Type B pancreatic cell (in vitro differentiated cells): Measurements from ENCODE around the gene NUB1. TPM values are rescaled to one million over a fixed set of nuclear protein-coding genes. Genes with fewer than 3 reads are reported as not detected.
A peak's percentile ranks its signal among the peaks of the same experiment; 100 is the strongest.

Source experiments
- DNase-seq: peaks from one replicate; pipeline ENCODE4 v3.0.0; 2021; ENCODE audit warnings: mixed read lengths; ENCODE audit not compliant: unreplicated experiment; ENCODE audit errors: extremely low spot score
- H3K27ac Mint-ChIP-seq: 2 replicates; pipeline ENCODE4 v1.8.0; 2021; ENCODE audit warnings: mild to moderate bottlenecking, mixed read lengths
- H3K27me3 Mint-ChIP-seq: 2 replicates; pipeline ENCODE4 v1.8.0; 2021; ENCODE audit warnings: mixed read lengths
- H3K36me3 Mint-ChIP-seq: 2 replicates; pipeline ENCODE4 v1.8.0; 2021; ENCODE audit warnings: mixed read lengths
- H3K4me1 Mint-ChIP-seq: one replicate; pipeline ENCODE4 v1.8.0; 2021; ENCODE audit warnings: mixed read lengths; ENCODE audit not compliant: unreplicated experiment
- H3K4me3 Mint-ChIP-seq: 2 replicates; pipeline ENCODE4 v1.8.0; 2021; ENCODE audit warnings: mild to moderate bottlenecking, mixed read lengths
- H3K9me3 Mint-ChIP-seq: 2 replicates; pipeline ENCODE4 v1.8.0; 2021; ENCODE audit warnings: mixed read lengths
- total RNA-seq: library from RNA; stranded (reverse); gene quantifications from 2 replicates; pipeline ENCODE4 v1.2.1, GENCODE V29; 2021; ENCODE audit warnings: low replicate concordance
- TF ChIP-seq, protein P1 (sequence below): fragments of 200-600 bp; sonication (generic); conservative IDR thresholded peaks from 2 replicates; pipeline ENCODE4 v1.5.0; 2021; ENCODE audit warnings: antibody characterized with exemption, mild to moderate bottlenecking

Gene NUB1
- total RNA-seq, 1 donor from 2014 or later: 54.3 TPM

- Mint-ChIP-seq H3K9me3 (no peaks in the 10 kb centered on the region), H3K36me3 (peaks cover 12% of the 10 kb centered on the region), H3K4me3 (no peak overlapping the region), H3K4me1 (no peaks in the 10 kb centered on the region), H3K27ac (peak overlapping the region; percentile 39), H3K27me3 (peaks cover 8% of the 10 kb centered on the region)
- DNase-seq: peak; percentile 62
- TF ChIP-seq, protein P1, sequence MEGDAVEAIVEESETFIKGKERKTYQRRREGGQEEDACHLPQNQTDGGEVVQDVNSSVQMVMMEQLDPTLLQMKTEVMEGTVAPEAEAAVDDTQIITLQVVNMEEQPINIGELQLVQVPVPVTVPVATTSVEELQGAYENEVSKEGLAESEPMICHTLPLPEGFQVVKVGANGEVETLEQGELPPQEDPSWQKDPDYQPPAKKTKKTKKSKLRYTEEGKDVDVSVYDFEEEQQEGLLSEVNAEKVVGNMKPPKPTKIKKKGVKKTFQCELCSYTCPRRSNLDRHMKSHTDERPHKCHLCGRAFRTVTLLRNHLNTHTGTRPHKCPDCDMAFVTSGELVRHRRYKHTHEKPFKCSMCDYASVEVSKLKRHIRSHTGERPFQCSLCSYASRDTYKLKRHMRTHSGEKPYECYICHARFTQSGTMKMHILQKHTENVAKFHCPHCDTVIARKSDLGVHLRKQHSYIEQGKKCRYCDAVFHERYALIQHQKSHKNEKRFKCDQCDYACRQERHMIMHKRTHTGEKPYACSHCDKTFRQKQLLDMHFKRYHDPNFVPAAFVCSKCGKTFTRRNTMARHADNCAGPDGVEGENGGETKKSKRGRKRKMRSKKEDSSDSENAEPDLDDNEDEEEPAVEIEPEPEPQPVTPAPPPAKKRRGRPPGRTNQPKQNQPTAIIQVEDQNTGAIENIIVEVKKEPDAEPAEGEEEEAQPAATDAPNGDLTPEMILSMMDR: no peak
These were observed 37.0 kb downstream of the NUB1 start for GRCh38 chr7:151378496-151379192.

GRCh38 chr7:151379193-151379520, 37.5 kb downstream of the NUB1 start:
- Mint-ChIP-seq H3K27ac (peak overlapping the region; percentile 39), H3K36me3 (peaks cover 13% of the 10 kb centered on the region), H3K4me3 (no peak overlapping the region), H3K27me3 (peaks cover 12% of the 10 kb centered on the region), H3K9me3 (no peaks in the 10 kb centered on the region), H3K4me1 (peaks cover 4% of the 10 kb centered on the region)
- DNase-seq: no peak
- TF ChIP-seq, protein P1: no peak

DNA sequence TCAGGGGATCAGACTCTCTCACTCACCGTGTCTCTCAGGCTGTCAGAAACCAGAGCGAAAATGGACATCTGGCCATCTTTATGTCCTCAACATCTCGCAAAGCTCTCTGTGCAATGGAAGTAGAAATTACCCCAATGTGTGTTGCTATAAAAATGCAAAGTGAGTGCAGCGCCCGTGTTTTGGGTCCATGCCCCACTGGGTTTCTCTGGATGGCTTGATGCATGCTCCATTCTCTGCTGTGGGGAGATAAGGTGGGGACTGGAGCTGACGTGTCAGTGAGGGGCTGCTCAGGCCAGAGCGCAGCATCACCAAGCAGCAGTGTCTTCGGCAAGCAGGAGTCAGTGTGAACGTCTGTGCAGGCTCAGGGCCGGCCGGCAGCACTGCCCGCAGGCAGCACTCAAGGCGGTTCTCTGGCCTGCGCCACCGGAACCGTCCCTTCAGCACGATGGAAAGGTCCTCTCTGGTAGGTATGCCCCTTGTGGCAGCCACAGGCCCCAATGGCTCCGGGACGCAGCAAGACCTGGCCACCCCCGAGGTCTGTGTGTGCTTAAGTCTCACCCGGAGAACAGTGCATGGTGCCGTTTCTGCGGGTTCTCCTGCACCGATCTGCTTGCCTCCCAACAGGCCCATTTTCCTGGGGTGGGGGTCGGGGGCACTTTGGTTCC, 38.1 kb downstream of the NUB1 start:
- H3K36me3 Mint-ChIP-seq: peaks cover 16% of the 10 kb centered on the region
- H3K27me3 Mint-ChIP-seq: peaks cover 15% of the 10 kb centered on the region
- DNase-seq: no peak
- no peak overlapping the region for H3K4me3 Mint-ChIP-seq
- no peaks in the 10 kb centered on the region for H3K9me3 Mint-ChIP-seq
- peaks cover 6% of the 10 kb centered on the region for H3K4me1 Mint-ChIP-seq
- TF ChIP-seq, protein P1: no peak
- no peak overlapping the region for H3K27ac Mint-ChIP-seq

DNA sequence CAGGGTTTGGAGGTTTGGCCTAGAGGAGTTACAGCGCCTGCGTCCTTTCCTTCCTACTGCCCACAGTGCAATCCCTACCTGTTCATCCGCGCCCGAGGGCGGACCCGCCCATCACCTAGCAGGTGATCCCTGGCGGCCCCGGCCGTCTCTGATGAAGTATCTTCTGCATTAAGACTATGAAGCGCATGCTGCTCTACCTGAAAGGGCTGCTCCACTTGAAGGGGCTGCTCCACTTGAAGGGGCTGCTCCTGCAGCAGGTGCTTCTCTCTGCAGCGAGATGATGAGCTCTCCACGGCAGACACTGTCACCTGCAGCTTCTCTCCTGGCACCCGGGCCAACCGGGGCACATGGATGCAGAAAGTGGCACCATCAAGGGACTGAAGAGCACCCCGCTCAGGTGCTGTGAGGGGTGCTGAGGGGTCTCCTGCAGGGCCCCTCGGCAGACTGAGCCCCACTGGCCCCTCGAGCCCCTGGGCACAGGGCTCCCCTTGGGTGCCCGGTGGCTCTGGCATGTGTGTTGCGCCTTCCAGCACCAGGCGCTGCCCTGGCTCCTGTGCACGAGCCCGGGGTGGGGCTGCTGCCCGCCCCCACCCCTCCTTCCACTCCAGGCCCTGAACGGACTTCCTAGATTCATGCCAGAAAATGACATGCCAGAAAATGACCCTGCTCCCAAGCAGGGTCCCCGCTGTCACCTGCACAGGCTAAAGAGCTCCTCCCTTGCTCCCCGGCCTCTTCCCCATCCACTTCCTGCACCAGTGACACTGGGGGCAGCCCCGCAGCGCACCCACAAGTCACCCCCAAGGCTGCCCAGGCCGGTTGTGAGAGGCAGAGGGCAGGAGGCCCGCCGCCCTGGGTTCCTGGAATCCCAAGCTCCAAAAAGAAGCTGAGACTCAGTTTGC, 38.8 kb downstream of the NUB1 start:
- peaks cover 6% of the 10 kb centered on the region for H3K4me1 Mint-ChIP-seq
- TF ChIP-seq, protein P1: no peak
- DNase-seq: no peak
- no peak overlapping the region for H3K4me3 Mint-ChIP-seq
- H3K36me3 Mint-ChIP-seq: peaks cover 13% of the 10 kb centered on the region
- peaks cover 15% of the 10 kb centered on the region for H3K27me3 Mint-ChIP-seq
- no peak overlapping the region for H3K27ac Mint-ChIP-seq
- H3K9me3 Mint-ChIP-seq: no peaks in the 10 kb centered on the region

- Mint-ChIP-seq H3K27me3 (peaks cover 15% of the 10 kb centered on the region), H3K4me1 (peaks cover 6% of the 10 kb centered on the region), H3K27ac (no peak overlapping the region), H3K4me3 (no peak overlapping the region), H3K9me3 (no peaks in the 10 kb centered on the region), H3K36me3 (peaks cover 13% of the 10 kb centered on the region)
- no peak for DNase-seq
- TF ChIP-seq, protein P1: no peak
These were observed 39.4 kb downstream of the NUB1 start for GRCh38 chr7:151381098-151381347.
